GM19025 (cell line): ENCODE results near the gene KLHL29.

Experiments
- ATAC-seq: cut with Tn5 transposase; IDR thresholded peaks from one replicate; pipeline ENCODE4 v1.9.1; 2021; ENCODE audit warnings: mild to moderate bottlenecking, low read depth, moderate library complexity; ENCODE audit not compliant: unreplicated experiment

The KLHL29 gene

DNA sequence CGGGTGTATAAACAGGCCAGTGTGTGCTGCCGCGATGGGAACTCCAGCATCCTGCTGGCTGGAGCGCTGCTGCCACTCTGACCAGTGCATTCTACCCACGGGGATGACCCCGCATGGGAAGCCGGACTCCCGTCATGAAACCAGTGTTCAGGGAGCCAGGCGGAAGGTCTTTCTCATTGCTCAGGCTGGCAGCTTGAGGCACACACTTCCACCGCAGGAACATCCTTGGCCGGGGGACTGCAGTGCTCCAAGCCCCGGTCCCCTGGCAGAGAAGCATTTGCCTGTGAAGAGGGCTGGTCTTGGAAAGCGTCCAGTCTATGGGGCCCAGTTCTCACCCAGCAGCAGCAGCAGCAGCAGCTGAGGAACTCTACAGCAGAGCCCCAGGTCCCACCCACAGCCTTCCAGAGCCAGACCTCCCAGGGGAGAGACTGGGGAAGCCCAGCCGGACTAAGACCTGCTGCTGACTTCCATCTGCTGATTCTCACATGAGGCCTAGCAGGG, 235.9 kb downstream of the KLHL29 start:
- no peak for ATAC-seq

DNA sequence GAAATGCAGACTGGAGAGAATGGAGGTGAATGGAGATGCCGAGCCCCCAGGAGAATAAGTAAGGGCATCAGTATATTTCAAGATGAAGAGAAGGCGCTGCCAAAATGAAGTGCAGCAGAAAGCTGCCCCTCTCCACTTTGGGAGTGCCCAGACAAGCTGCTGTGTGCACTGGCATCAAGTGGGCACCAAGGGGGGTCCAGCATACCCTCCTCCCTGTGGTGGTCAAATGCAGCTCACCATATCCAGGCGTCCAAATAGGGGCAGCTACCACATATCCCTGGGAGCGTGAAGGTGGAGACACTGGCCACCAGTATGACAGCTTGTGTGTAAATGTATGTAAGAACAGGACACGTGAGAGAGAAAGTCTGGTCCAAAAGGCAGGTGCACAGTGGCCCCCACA, 236.6 kb downstream of the KLHL29 start:
- ATAC-seq: no peak

GRCh38 chr2:23622466-23622865, 237.5 kb downstream of the KLHL29 start:
- no peak for ATAC-seq

DNA sequence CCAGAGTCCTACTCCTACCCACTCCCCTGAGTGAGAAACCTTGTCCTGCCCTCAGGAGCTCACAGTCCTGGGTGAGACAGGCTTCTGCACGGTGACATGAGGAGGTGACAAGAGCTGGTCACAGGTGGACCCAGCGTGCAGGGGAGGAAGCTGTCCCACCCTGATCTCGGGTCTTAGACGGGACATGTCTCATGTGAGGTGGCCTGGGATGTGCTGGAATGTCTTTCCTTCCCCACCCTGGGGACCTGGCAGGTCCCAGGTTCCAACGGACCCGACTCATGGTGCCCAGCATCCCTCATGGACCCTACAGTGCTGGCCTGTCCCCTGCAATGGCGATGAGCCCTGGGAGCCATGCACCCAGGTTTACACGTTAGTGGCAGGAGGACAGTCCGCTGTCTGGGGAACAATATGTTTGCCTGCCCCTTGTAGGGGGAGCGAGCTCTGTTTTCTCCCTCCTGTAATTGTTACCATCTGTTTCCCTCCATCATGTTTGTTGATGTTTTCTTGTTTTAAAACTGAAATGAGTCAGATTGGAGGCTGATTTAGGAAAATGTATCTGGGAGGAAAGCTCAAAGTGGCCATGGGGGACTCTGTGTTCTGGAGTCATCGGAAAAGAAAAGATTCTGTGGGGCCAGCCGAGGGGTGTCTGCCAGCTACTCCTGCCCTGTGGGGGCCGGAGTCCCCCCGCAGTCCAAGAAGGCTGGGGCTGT, 238.1 kb downstream of the KLHL29 start:
- ATAC-seq: no peak

- ATAC-seq: no peak
Observed at GRCh38 chr2:23624378-23624777, 239.4 kb downstream of the KLHL29 start.

- no peak for ATAC-seq
Observed at GRCh38 chr2:23624915-23625314, 239.9 kb downstream of the KLHL29 start.

GRCh38 chr2:23625726-23626125, 240.7 kb downstream of the KLHL29 start:
- no peak for ATAC-seq

- no peak for ATAC-seq
Observed at GRCh38 chr2:23626701-23627230, 241.8 kb downstream of the KLHL29 start.

DNA sequence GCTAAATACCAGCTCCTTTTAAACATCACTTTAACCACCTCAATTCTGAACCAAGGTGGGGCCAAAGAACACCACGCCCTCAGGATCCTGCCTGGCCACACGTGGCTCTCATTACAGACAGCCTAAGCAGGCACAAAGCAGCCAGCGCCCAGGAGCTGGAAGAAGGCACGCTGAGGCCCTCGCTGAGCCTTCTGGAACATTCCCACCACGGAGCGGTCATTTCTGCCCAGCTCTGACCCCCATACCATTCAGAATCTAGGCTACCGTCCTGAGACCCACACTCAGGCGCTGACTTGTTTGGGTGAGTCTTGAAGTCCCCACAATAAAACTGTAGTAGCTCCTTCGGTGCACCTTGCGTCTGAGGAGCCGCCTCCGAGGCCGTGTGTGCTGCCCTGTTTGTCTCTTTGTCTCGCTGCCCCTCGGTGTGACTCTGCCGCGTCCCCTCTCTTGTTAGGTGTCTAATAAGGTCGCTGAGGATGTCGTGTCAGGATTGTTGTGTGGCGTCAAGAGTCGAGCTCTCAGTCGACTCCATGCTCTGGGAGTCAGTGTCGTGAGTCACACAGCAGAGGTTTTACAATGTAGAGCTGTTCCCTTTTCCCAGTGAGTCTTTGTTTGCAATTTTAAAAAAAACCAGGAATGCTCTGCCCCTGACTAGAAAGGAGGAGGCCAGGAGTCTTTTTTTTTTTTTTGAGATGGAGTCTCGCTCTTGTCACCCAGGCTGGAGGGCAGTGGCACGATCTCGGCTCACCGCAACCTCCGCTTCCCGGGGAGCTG, 242.4 kb downstream of the KLHL29 start:
- ATAC-seq: no peak

GRCh38 chr2:23628926-23629771, 244.2 kb downstream of the KLHL29 start:
- no peak for ATAC-seq

DNA sequence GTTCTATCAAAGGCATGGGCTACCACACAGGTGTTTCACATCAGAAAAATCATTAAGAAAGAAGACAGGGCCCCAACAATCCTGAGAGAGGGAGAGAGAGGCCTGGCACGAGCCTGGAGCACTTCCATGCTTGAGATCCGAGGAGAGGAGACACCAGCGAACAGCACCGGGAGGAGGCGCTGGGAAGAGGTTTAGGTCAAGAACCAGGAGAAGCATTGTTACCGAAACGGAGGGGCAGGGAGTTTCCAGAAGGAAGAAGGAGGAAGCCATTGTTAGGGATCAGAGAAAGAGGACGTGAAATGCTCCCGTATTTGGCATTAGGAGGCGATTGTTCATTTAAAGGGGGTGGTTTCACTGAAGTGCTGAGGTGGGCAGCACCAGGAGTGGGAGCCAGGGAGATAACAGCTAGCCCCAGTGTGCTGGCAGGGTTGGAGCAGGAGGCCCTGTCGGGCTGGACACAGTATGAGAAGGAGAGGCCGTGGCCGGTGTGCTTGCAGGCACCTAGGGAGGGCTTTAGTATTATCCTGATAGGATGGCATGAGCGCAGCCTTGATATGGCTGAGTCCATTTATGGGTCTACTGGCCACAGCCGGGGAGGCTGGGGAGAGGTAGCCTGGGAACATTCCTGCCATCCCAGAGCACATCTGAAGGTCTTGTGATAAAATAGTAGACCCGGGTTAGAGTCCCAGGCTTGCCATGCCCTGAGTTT, 244.9 kb downstream of the KLHL29 start:
- ATAC-seq: no peak

DNA sequence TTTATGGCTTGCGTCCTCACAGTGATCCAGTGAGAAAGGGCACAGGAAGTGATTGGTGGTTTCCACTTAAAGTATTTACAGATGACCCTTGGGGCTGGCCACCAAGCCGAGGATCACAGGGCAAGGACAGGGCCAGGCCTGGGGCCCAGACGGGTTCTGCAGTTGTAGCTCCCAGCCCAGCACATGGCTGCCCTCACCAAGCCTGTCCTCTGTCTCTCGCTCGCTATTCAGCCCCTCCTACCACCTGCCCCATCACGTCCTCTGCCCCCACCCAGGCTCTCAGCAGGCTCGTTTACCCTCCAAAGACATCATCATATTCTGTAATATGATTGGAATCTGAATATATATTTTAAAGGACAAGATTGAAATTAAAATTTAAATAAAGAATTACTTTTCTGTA, 246.0 kb downstream of the KLHL29 start:
- no peak for ATAC-seq

- no peak for ATAC-seq
Observed at GRCh38 chr2:23631389-23631788, 246.4 kb downstream of the KLHL29 start.

- ATAC-seq: no peak
Observed at GRCh38 chr2:23632386-23632785, 247.4 kb downstream of the KLHL29 start.

GRCh38 chr2:23632831-23633395, 247.9 kb downstream of the KLHL29 start:
- ATAC-seq: no peak

DNA sequence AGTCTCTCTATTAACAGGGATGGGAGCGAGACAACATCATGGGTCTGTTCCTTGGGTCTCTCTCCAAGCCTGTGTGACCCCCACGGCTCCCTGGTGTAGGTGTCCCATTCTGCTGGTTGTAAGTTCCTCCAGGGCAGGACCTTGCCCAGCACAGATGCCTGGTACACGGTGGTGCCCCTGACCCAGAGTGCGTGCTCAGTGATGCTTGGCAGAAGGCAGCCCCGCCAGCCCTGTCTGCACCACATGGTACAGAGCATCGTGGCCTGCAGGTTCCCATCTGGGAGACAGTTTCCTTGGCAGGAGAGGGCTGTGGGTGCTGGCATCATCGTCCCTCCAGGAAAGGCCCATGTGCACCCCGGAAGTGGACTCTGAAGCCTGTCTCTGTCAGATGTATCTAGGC, 249.0 kb downstream of the KLHL29 start:
- no peak for ATAC-seq

- no peak for ATAC-seq
Observed at GRCh38 chr2:23635442-23636340, 250.7 kb downstream of the KLHL29 start.

- ATAC-seq: no peak
Observed at GRCh38 chr2:23636426-23636825, 251.4 kb downstream of the KLHL29 start.
